K562 (cell line): ENCODE measurements around the gene LTB4R2. TPM values are rescaled to one million over a fixed set of nuclear protein-coding genes. Genes with fewer than 3 reads are reported as not detected.

ENCODE experiments used
- C11orf30 ChIP-seq: fragments of 450-650 bp; IDR thresholded peaks from 2 replicates; pipeline ENCODE4 v1.6.1; 2016; ENCODE audit warnings: low read depth, mild to moderate bottlenecking
- COPS2 ChIP-seq: fragments of 450-650 bp; conservative IDR thresholded peaks from 2 replicates; pipeline ENCODE4 v1.6.1; 2016; ENCODE audit warnings: mild to moderate bottlenecking, moderate library complexity
- HDAC2 ChIP-seq: fragments of 450-650 bp; IDR thresholded peaks from 2 replicates; pipeline ENCODE4 v1.6.1; 2016; ENCODE audit warnings: mild to moderate bottlenecking
- KDM5B ChIP-seq: fragments of 200-600 bp; sonication (generic); IDR thresholded peaks from 2 replicates; pipeline ENCODE4 v1.6.1; 2012; ENCODE audit warnings: low read depth, mild to moderate bottlenecking, moderate library complexity, low read length, control low read depth, inconsistent platforms; ENCODE audit not compliant: insufficient replicate concordance
- STAG1 ChIP-seq: sonication (generic); formaldehyde crosslinking; IDR thresholded peaks from 2 replicates; pipeline ENCODE4 v1.5.0; 2020; ENCODE audit warnings: missing genetic modification reagents, borderline replicate concordance
- TAF9B ChIP-seq: fragments of 450-650 bp; IDR thresholded peaks from 2 replicates; pipeline ENCODE4 v1.6.1; 2018; ENCODE audit warnings: mild to moderate bottlenecking; ENCODE audit not compliant: partially characterized antibody
- ZNF695 ChIP-seq: fragments of 450-650 bp; formaldehyde crosslinking; IDR thresholded peaks from 2 replicates; pipeline ENCODE4 v1.4.0; 2020; ENCODE audit warnings: mild to moderate bottlenecking, moderate library complexity
- ZNF707 ChIP-seq: fragments of 250-450 bp; sonication (Bioruptor Pico); conservative IDR thresholded peaks from 2 replicates; pipeline ENCODE4 v1.8.0; 2022; ENCODE audit warnings: inconsistent platforms, mild to moderate bottlenecking, moderate library complexity
- ZSCAN32 ChIP-seq: fragments of 450-650 bp; formaldehyde crosslinking; IDR thresholded peaks from 2 replicates; pipeline ENCODE4 v1.4.0; 2020; ENCODE audit warnings: mild to moderate bottlenecking, moderate library complexity
- polyA plus RNA-seq, 8 experiments: library from polyadenylated mRNA; depleted of rRNA in 4 of 8; stranded (reverse) in 5 of 8; unstranded in 3 of 8; fragments of >200 nt; fragmentation: Nextera tagmentation in 2 of 8; fragmentation: Illumina TruSeq in 1 of 8; extraction: Ambion mirVana in 2 of 8; extraction: Trizol in 1 of 8; gene quantifications; 2 replicates each; pipeline versions ENCODE4 v1.2.1 to v1.2.3, GENCODE V29; 2011 to 2014; ENCODE audit warnings: inconsistent platforms in 1 of 8, missing spikeins in 1 of 8
- total RNA-seq, 7 experiments: library from RNA; depleted of rRNA in 6 of 7; stranded (reverse); fragments of >200 nt in 6 of 7; fragmentation: Illumina TruSeq in 2 of 7; extraction: Trizol in 2 of 7; gene quantifications; 2 replicates each; pipeline versions ENCODE4 v1.2.1 to v1.2.3, GENCODE V29; 2011 to 2021; ENCODE audit warnings: low replicate concordance in 1 of 7
- TF ChIP-seq, protein P1 (sequence below), 2 experiments: IDR thresholded peaks; 2 replicates each; pipeline ENCODE4 v1.6.1; 2011; ENCODE audit warnings: borderline replicate concordance in 1 of 2, control low read depth in 1 of 2, low read depth in 1 of 2, low read length in 1 of 2, mild to moderate bottlenecking in 1 of 2, mixed read lengths in 1 of 2, moderate library complexity in 1 of 2; ENCODE audit not compliant: insufficient read depth in 1 of 2, insufficient read length in 1 of 2, poor library complexity in 1 of 2, severe bottlenecking in 1 of 2; ENCODE audit errors: extremely low read depth in 1 of 2
- TF ChIP-seq, protein P2 (sequence below): fragments of 450-650 bp; IDR thresholded peaks from 2 replicates; pipeline ENCODE4 v1.6.1; 2017; ENCODE audit warnings: antibody characterized with exemption, mild to moderate bottlenecking
- TF ChIP-seq, protein P3 (sequence below): fragments of 250-450 bp; sonication (Bioruptor Pico); IDR thresholded peaks from 2 replicates; pipeline ENCODE4 v1.8.0; 2021; ENCODE audit warnings: mild to moderate bottlenecking, moderate library complexity
- TF ChIP-seq, protein P4 (sequence below): fragments of 250-450 bp; sonication (Bioruptor Pico); IDR thresholded peaks from 2 replicates; pipeline ENCODE4 v1.5.0; 2021; ENCODE audit warnings: mild to moderate bottlenecking, borderline replicate concordance
- TF ChIP-seq, protein P5 (sequence below): sonication (generic); formaldehyde crosslinking; IDR thresholded peaks from 2 replicates; pipeline ENCODE4 v1.9.0; 2022; ENCODE audit warnings: mild to moderate bottlenecking, missing genetic modification reagents
- TF ChIP-seq, protein P6 (sequence below): sonication (generic); formaldehyde crosslinking; IDR thresholded peaks from 2 replicates; pipeline ENCODE4 v1.8.0; 2022; ENCODE audit warnings: missing genetic modification reagents, mild to moderate bottlenecking, borderline replicate concordance

Gene LTB4R2
- total and polyA plus RNA-seq, 9 of the 15 experiments (the other 6 are each of a cell fraction or from before 2014, with no cell fraction given) = 0.03 to 11.6 (median 2.8) TPM; not detected in 1

DNA sequence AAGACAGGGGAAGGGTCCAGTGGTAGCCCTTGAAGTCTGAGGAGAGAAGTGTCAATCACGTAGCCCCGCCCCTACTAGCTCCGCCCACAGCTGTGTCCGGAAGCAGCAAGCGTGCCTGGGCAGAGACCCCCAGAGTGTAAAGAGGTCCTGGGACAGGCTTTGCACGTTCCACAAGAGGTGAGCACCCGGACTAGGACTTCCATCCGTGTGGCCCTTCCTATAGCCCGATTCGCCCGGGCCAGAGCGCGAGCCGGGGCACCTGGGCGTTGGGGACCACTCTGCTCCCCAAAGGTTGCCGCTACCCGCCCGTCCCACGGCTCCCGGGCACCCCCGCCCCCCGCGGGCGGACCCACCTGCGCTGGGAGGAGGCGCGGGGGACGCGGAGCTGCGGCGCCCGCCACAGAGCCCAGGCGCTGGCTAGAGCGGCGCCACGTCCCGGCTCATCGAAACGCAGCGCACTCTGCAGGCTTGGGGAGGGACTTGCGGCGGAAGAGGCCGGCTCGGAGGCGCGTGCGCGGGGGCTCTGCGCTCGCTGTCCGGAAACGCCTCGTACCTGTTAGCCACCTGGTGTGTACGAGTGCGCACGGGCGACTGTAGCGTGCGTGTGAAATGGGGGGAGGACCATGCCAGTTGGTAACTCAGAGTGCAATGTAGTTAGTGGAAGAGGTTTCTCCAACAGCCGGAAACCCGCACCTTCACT lies 38.7 kb upstream of the LTB4R2 start, which contains the start of gene RABGGTA (continued):
- TF ChIP-seq, protein P1, sequence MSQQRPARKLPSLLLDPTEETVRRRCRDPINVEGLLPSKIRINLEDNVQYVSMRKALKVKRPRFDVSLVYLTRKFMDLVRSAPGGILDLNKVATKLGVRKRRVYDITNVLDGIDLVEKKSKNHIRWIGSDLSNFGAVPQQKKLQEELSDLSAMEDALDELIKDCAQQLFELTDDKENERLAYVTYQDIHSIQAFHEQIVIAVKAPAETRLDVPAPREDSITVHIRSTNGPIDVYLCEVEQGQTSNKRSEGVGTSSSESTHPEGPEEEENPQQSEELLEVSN (IDR thresholded peaks at IDR 0.05; ENCODE audit: borderline replicate concordance in 1 of 2, extremely low read depth in 1 of 2, insufficient read depth in 1 of 2, insufficient read length in 1 of 2, low read depth in 1 of 2, low read length in 1 of 2, poor library complexity in 1 of 2, severe bottlenecking in 1 of 2) = peak; percentile 79 to 91
- TF ChIP-seq, protein P2, sequence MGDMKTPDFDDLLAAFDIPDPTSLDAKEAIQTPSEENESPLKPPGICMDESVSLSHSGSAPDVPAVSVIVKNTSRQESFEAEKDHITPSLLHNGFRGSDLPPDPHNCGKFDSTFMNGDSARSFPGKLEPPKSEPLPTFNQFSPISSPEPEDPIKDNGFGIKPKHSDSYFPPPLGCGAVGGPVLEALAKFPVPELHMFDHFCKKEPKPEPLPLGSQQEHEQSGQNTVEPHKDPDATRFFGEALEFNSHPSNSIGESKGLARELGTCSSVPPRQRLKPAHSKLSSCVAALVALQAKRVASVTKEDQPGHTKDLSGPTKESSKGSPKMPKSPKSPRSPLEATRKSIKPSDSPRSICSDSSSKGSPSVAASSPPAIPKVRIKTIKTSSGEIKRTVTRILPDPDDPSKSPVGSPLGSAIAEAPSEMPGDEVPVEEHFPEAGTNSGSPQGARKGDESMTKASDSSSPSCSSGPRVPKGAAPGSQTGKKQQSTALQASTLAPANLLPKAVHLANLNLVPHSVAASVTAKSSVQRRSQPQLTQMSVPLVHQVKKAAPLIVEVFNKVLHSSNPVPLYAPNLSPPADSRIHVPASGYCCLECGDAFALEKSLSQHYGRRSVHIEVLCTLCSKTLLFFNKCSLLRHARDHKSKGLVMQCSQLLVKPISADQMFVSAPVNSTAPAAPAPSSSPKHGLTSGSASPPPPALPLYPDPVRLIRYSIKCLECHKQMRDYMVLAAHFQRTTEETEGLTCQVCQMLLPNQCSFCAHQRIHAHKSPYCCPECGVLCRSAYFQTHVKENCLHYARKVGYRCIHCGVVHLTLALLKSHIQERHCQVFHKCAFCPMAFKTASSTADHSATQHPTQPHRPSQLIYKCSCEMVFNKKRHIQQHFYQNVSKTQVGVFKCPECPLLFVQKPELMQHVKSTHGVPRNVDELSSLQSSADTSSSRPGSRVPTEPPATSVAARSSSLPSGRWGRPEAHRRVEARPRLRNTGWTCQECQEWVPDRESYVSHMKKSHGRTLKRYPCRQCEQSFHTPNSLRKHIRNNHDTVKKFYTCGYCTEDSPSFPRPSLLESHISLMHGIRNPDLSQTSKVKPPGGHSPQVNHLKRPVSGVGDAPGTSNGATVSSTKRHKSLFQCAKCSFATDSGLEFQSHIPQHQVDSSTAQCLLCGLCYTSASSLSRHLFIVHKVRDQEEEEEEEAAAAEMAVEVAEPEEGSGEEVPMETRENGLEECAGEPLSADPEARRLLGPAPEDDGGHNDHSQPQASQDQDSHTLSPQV = peak; percentile 84
- TF ChIP-seq, protein P3, sequence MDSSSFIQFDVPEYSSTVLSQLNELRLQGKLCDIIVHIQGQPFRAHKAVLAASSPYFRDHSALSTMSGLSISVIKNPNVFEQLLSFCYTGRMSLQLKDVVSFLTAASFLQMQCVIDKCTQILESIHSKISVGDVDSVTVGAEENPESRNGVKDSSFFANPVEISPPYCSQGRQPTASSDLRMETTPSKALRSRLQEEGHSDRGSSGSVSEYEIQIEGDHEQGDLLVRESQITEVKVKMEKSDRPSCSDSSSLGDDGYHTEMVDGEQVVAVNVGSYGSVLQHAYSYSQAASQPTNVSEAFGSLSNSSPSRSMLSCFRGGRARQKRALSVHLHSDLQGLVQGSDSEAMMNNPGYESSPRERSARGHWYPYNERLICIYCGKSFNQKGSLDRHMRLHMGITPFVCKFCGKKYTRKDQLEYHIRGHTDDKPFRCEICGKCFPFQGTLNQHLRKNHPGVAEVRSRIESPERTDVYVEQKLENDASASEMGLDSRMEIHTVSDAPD (CRISPR knock-in tag) = no peak
- TF ChIP-seq C11orf30 = peak; percentile 39; the same call in 1 of the 2 replicates
- TF ChIP-seq ZNF695 (CRISPR knock-in tag) = no peak
- TF ChIP-seq, protein P4, sequence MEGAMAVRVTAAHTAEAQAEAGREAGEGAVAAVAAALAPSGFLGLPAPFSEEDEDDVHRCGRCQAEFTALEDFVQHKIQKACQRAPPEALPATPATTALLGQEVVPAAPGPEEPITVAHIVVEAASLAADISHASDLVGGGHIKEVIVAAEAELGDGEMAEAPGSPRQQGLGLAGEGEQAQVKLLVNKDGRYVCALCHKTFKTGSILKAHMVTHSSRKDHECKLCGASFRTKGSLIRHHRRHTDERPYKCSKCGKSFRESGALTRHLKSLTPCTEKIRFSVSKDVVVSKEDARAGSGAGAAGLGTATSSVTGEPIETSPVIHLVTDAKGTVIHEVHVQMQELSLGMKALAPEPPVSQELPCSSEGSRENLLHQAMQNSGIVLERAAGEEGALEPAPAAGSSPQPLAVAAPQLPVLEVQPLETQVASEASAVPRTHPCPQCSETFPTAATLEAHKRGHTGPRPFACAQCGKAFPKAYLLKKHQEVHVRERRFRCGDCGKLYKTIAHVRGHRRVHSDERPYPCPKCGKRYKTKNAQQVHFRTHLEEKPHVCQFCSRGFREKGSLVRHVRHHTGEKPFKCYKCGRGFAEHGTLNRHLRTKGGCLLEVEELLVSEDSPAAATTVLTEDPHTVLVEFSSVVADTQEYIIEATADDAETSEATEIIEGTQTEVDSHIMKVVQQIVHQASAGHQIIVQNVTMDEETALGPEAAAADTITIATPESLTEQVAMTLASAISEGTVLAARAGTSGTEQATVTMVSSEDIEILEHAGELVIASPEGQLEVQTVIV (CRISPR knock-in tag) = no peak
- TF ChIP-seq, protein P5, sequence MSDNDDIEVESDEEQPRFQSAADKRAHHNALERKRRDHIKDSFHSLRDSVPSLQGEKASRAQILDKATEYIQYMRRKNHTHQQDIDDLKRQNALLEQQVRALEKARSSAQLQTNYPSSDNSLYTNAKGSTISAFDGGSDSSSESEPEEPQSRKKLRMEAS (CRISPR knock-in tag) = peak; percentile 88
- TF ChIP-seq ZSCAN32 (CRISPR knock-in tag) = no peak
- no peak for TF ChIP-seq COPS2
- TF ChIP-seq, protein P6, sequence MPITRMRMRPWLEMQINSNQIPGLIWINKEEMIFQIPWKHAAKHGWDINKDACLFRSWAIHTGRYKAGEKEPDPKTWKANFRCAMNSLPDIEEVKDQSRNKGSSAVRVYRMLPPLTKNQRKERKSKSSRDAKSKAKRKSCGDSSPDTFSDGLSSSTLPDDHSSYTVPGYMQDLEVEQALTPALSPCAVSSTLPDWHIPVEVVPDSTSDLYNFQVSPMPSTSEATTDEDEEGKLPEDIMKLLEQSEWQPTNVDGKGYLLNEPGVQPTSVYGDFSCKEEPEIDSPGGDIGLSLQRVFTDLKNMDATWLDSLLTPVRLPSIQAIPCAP = no peak
- peak; percentile 46 for TF ChIP-seq KDM5B
- no peak for TF ChIP-seq STAG1 (CRISPR knock-in tag)
- no peak for TF ChIP-seq HDAC2
- no peak for TF ChIP-seq ZNF707 (CRISPR knock-in tag)
- no peak for TF ChIP-seq TAF9B
